ENCODE results near the gene KDM6A.

KDM6A gene

DNA sequence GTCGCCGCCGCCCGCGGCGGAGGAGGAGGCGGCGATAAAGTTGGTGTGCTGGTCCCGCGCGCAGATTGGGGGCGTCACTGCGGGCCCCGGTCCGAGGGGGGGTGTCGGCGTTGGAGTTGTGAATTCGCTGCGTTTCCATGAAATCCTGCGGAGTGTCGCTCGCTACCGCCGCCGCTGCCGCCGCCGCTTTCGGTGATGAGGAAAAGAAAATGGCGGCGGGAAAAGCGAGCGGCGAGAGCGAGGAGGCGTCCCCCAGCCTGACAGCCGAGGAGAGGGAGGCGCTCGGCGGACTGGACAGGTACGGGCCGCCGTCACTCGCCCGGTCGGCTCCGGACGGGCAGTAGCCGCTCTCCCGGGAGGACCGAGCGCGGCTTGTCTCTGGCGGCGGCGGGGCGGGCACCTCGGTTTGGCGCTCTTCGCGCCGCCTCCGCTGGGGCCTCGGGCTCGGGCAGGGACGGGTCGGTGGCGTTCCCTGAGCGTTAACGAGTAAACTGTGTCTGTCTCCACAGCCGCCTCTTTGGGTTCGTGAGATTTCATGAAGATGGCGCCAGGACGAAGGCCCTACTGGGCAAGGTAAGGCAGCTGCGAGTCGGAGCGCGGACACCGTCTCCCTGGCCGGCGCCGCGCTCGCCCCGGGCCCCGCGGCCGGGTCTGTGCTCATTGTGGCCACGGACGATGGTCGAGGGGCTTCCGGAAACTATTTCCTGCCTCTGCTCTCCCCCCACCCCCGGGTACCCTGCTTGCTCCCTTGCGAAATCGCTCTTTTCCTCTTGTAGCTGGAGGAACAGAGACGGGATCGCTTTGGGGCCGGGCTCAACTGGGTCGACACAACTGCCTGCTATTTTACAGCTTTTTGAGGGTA lies 658 bp downstream of the KDM6A start:
- Histone ChIP-seq H3K23ac (ENCODE audit: low read length in 2 of 2) (peak overlapping the region in 1 of 2 experiments; percentile 69), H3K36me3 (ENCODE audit: control insufficient read depth in 1 of 2, insufficient read depth in 2 of 2, low read depth in 1 of 2, low read length in 2 of 2) (peaks cover 0 to 6% of the 10 kb centered on the region in 2 experiments), H3K9me3 (ENCODE audit: control insufficient read depth, low read length) (no peaks in the 10 kb centered on the region), H3K4me1 (ENCODE audit: control insufficient read depth, insufficient read depth, low read depth, low read length) (no peaks in the 10 kb centered on the region), H3K79me1 (replicated peaks; ENCODE audit: low read length, poor library complexity, severe bottlenecking) (no peaks in the 10 kb centered on the region), H2BK12ac (ENCODE audit: low read length in 2 of 2) (no peak overlapping the region), H2AK5ac (ENCODE audit: low read length, severe bottlenecking) (no peak overlapping the region), H3K27ac (ENCODE audit: low read length, poor library complexity, severe bottlenecking) (peak overlapping the region; percentile 57), H2BK120ac (ENCODE audit: low read depth, low read length) (no peak overlapping the region), H3K4ac (ENCODE audit: low read depth in 1 of 2, low read length in 2 of 2) (peak overlapping the region; percentile 75), H3K18ac (ENCODE audit: low read depth in 1 of 2, low read length in 2 of 2) (peak overlapping the region; percentile 45 to 87), H2BK15ac (ENCODE audit: low read depth, poor library complexity, severe bottlenecking) (no peak overlapping the region), H3K9ac (ENCODE audit: low read length) (peak overlapping the region; percentile 95), H3K4me3 (ENCODE audit: insufficient read depth in 1 of 2, low read depth in 1 of 2, low read length in 2 of 2) (peak overlapping the region; percentile 75 to 90), H4K91ac (ENCODE audit: low read length) (peak overlapping the region; percentile 61), H3K27me3 (ENCODE audit: control insufficient read depth in 1 of 2, insufficient read depth in 1 of 2, low read length in 2 of 2) (no peaks in the 10 kb centered on the region), H4K8ac (ENCODE audit: low read length) (peak overlapping the region; percentile 64), H2AFZ (ENCODE audit: low read depth, low read length) (peak overlapping the region; percentile 76), H3K4me2 (ENCODE audit: low read length, poor library complexity, severe bottlenecking) (peak overlapping the region; percentile 56), H2BK5ac (ENCODE audit: low read depth, low read length, poor library complexity, severe bottlenecking) (no peak overlapping the region), H3K14ac (ENCODE audit: low read length in 2 of 2) (peak overlapping the region in 1 of 2 experiments; percentile 71)
- DNase-seq: peak; percentile 51
- WGBS: 1% methylated on average over 22 of the region's 99 CpGs

GRCh38 chrX:44874420-44875184 lies 1.6 kb downstream of the KDM6A start:
- peak overlapping the region; percentile 95 for H3K9ac ChIP-seq (ENCODE audit: low read length)
- no peaks in the 10 kb centered on the region for H3K4me1 ChIP-seq (ENCODE audit: control insufficient read depth, insufficient read depth, low read depth, low read length)
- H2BK120ac ChIP-seq (ENCODE audit: low read depth, low read length): no peak overlapping the region
- peaks cover 0 to 6% of the 10 kb centered on the region in 2 experiments for H3K36me3 ChIP-seq (ENCODE audit: control insufficient read depth in 1 of 2, insufficient read depth in 2 of 2, low read depth in 1 of 2, low read length in 2 of 2)
- H3K79me1 ChIP-seq (replicated peaks; ENCODE audit: low read length, poor library complexity, severe bottlenecking): no peaks in the 10 kb centered on the region
- peak; percentile 65 for DNase-seq
- H2BK5ac ChIP-seq (ENCODE audit: low read depth, low read length, poor library complexity, severe bottlenecking): no peak overlapping the region
- no peak overlapping the region for H2BK12ac ChIP-seq (ENCODE audit: low read length in 2 of 2)
- H3K23ac ChIP-seq (ENCODE audit: low read length in 2 of 2): no peak overlapping the region
- H3K14ac ChIP-seq (ENCODE audit: low read length in 2 of 2): no peak overlapping the region
- H3K27ac ChIP-seq (ENCODE audit: low read length, poor library complexity, severe bottlenecking): peak overlapping the region; percentile 53
- peak overlapping the region; percentile 43 to 62 for H3K18ac ChIP-seq (ENCODE audit: low read depth in 1 of 2, low read length in 2 of 2)
- H3K4me3 ChIP-seq (ENCODE audit: insufficient read depth in 1 of 2, low read depth in 1 of 2, low read length in 2 of 2): peak overlapping the region in 1 of 2 experiments; percentile 90
- peak overlapping the region in 1 of 2 experiments; percentile 87 for H3K4ac ChIP-seq (ENCODE audit: low read depth in 1 of 2, low read length in 2 of 2)
- WGBS: 10% methylated on average over 12 of the region's 14 CpGs
- H3K4me2 ChIP-seq (ENCODE audit: low read length, poor library complexity, severe bottlenecking): peak overlapping the region; percentile 56
- no peak overlapping the region for H2BK15ac ChIP-seq (ENCODE audit: low read depth, poor library complexity, severe bottlenecking)
- no peaks in the 10 kb centered on the region for H3K27me3 ChIP-seq (ENCODE audit: control insufficient read depth in 1 of 2, insufficient read depth in 1 of 2, low read length in 2 of 2)
- no peak overlapping the region for H4K91ac ChIP-seq (ENCODE audit: low read length)
- no peak overlapping the region for H2AFZ ChIP-seq (ENCODE audit: low read depth, low read length)
- no peak overlapping the region for H2AK5ac ChIP-seq (ENCODE audit: low read length, severe bottlenecking)
- no peaks in the 10 kb centered on the region for H3K9me3 ChIP-seq (ENCODE audit: control insufficient read depth, low read length)
- H4K8ac ChIP-seq (ENCODE audit: low read length): no peak overlapping the region

DNA sequence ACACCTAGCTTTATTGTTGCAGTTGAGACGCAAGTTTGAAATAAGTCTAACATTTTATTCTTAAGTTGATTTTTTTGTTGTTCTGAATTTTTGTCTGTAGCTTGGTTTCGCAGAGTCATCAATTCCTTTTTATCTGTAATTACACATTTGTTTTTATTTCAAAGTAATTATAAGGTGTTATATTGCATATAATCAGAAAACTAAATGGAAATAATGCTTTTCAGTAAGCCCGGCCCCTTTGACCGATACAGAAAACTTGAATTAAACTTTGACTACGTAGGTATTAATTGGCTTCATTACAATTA lies 2.1 kb downstream of the KDM6A start:
- WGBS: 81% methylated on average over 3 of the region's 5 CpGs
- Histone ChIP-seq H3K4me3 (ENCODE audit: insufficient read depth in 1 of 2, low read depth in 1 of 2, low read length in 2 of 2) (peak overlapping the region in 1 of 2 experiments; percentile 90), H4K91ac (ENCODE audit: low read length) (no peak overlapping the region), H3K4ac (ENCODE audit: low read depth in 1 of 2, low read length in 2 of 2) (no peak overlapping the region), H2BK15ac (ENCODE audit: low read depth, poor library complexity, severe bottlenecking) (no peak overlapping the region), H3K23ac (ENCODE audit: low read length in 2 of 2) (no peak overlapping the region), H3K4me2 (ENCODE audit: low read length, poor library complexity, severe bottlenecking) (peak overlapping the region; percentile 34), H3K9ac (ENCODE audit: low read length) (peak overlapping the region; percentile 95), H2AK5ac (ENCODE audit: low read length, severe bottlenecking) (no peak overlapping the region), H3K27me3 (ENCODE audit: control insufficient read depth in 1 of 2, insufficient read depth in 1 of 2, low read length in 2 of 2) (no peaks in the 10 kb centered on the region), H2AFZ (ENCODE audit: low read depth, low read length) (no peak overlapping the region), H2BK120ac (ENCODE audit: low read depth, low read length) (no peak overlapping the region), H3K14ac (ENCODE audit: low read length in 2 of 2) (no peak overlapping the region), H3K27ac (ENCODE audit: low read length, poor library complexity, severe bottlenecking) (no peak overlapping the region), H3K36me3 (ENCODE audit: control insufficient read depth in 1 of 2, insufficient read depth in 2 of 2, low read depth in 1 of 2, low read length in 2 of 2) (peaks cover 0 to 6% of the 10 kb centered on the region in 2 experiments), H3K9me3 (ENCODE audit: control insufficient read depth, low read length) (no peaks in the 10 kb centered on the region), H3K18ac (ENCODE audit: low read depth in 1 of 2, low read length in 2 of 2) (no peak overlapping the region), H4K8ac (ENCODE audit: low read length) (no peak overlapping the region), H2BK12ac (ENCODE audit: low read length in 2 of 2) (no peak overlapping the region), H3K4me1 (ENCODE audit: control insufficient read depth, insufficient read depth, low read depth, low read length) (no peaks in the 10 kb centered on the region), H2BK5ac (ENCODE audit: low read depth, low read length, poor library complexity, severe bottlenecking) (no peak overlapping the region), H3K79me1 (replicated peaks; ENCODE audit: low read length, poor library complexity, severe bottlenecking) (no peaks in the 10 kb centered on the region)
- DNase-seq: no peak

DNA sequence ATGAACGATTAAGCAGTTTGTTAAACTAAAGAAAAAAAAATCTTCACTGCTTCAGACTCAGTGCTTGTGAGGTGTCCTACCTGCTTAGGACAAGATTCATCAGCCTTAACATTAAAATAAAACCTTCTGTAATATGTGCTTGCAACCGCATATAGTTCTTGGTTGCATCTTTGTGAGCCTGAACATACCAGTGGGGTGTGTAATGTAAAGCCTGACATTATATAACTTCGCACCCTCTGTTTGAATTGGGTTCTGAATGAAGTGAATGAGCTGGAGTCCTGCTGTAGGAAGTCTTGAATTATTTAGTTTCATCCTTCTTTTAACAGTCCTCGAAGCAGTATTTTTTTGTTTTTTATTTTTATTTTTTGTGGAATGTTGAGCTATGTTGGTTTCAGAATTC lies 3.1 kb downstream of the KDM6A start:
- DNase-seq: no peak
- H3K4me2 ChIP-seq (ENCODE audit: low read length, poor library complexity, severe bottlenecking): peak overlapping the region; percentile 53
- H3K9me3 ChIP-seq (ENCODE audit: control insufficient read depth, low read length): no peaks in the 10 kb centered on the region
- peak overlapping the region in 1 of 2 experiments; percentile 90 for H3K4me3 ChIP-seq (ENCODE audit: insufficient read depth in 1 of 2, low read depth in 1 of 2, low read length in 2 of 2)
- no peak overlapping the region for H2AFZ ChIP-seq (ENCODE audit: low read depth, low read length)
- H2BK15ac ChIP-seq (ENCODE audit: low read depth, poor library complexity, severe bottlenecking): no peak overlapping the region
- H3K18ac ChIP-seq (ENCODE audit: low read depth in 1 of 2, low read length in 2 of 2): no peak overlapping the region
- H3K4me1 ChIP-seq (ENCODE audit: control insufficient read depth, insufficient read depth, low read depth, low read length): no peaks in the 10 kb centered on the region
- H2AK5ac ChIP-seq (ENCODE audit: low read length, severe bottlenecking): no peak overlapping the region
- no peak overlapping the region for H3K4ac ChIP-seq (ENCODE audit: low read depth in 1 of 2, low read length in 2 of 2)
- H4K91ac ChIP-seq (ENCODE audit: low read length): no peak overlapping the region
- 92% methylated on average over 2 of the region's 4 CpGs for WGBS
- peaks cover 0 to 6% of the 10 kb centered on the region in 2 experiments for H3K36me3 ChIP-seq (ENCODE audit: control insufficient read depth in 1 of 2, insufficient read depth in 2 of 2, low read depth in 1 of 2, low read length in 2 of 2)
- no peak overlapping the region for H3K27ac ChIP-seq (ENCODE audit: low read length, poor library complexity, severe bottlenecking)
- H2BK5ac ChIP-seq (ENCODE audit: low read depth, low read length, poor library complexity, severe bottlenecking): no peak overlapping the region
- no peaks in the 10 kb centered on the region for H3K79me1 ChIP-seq (replicated peaks; ENCODE audit: low read length, poor library complexity, severe bottlenecking)
- no peak overlapping the region for H3K23ac ChIP-seq (ENCODE audit: low read length in 2 of 2)
- no peak overlapping the region for H2BK120ac ChIP-seq (ENCODE audit: low read depth, low read length)
- H3K27me3 ChIP-seq (ENCODE audit: control insufficient read depth in 1 of 2, insufficient read depth in 1 of 2, low read length in 2 of 2): no peaks in the 10 kb centered on the region
- H3K14ac ChIP-seq (ENCODE audit: low read length in 2 of 2): no peak overlapping the region
- H2BK12ac ChIP-seq (ENCODE audit: low read length in 2 of 2): no peak overlapping the region
- H3K9ac ChIP-seq (ENCODE audit: low read length): peak overlapping the region; percentile 95
- H4K8ac ChIP-seq (ENCODE audit: low read length): no peak overlapping the region

Measured in mesenchymal stem cell (in vitro differentiated cells and primary cell).